PC-3 (cell line): Measurements from ENCODE around the gene MAD1L1.

Experiments
- CTCF ChIP-seq: fragments of 300-600 bp; sonication (generic); conservative IDR thresholded peaks from 2 replicates; pipeline ENCODE4 v1.5.1; 2017; ENCODE audit warnings: antibody characterized with exemption, low read depth, mild to moderate bottlenecking, low read length
- EZH2 ChIP-seq: fragments of 300-600 bp; sonication (generic); IDR thresholded peaks from one replicate; pipeline ENCODE4 v1.6.1; 2017; ENCODE audit warnings: antibody characterized with exemption, mild to moderate bottlenecking, low read length; ENCODE audit not compliant: unreplicated experiment
- EZH2phosphoT487 ChIP-seq: fragments of 300-600 bp; sonication (generic); IDR thresholded peaks from 2 replicates; pipeline ENCODE4 v1.6.1; 2018; ENCODE audit warnings: mild to moderate bottlenecking, antibody characterized with exemption, low read length, borderline replicate concordance

DNA sequence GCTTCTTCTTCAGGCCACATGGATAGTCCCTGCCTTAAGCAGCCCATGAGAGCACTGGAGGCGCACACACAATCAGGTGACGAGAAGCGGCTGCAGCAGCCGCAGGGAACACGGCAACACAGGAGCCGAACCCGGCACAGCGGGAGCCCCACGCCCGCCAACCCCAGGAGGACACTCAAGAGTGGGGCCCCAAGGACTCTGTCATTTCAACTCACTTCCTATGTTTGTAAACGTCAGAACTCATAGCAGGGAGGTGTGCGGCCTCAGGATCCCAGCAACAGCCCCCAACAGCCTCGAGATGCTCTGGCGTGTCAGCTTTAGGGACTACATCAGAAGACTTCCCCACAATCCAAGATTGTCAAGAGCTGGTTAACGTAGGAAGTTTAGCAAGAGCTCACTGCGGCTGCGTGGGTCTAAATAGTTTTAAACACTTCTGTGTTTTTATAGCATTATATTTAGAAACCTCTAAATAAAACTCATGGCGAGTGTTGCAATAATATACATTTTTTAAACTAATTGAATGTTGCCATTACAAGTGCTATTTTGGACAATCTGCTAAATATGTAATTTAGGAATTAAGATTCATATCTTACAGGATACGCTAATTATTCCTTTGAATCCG is 123.4 kb downstream of the MAD1L1 start:
- TF ChIP-seq CTCF = no peak
- TF ChIP-seq EZH2 = no peak
- no peak for TF ChIP-seq EZH2phosphoT487
